ENCODE results near the gene TGFBR3.
"Not testable (repeated sequence)": the region's sequence is repeated elsewhere in the genome, so short reads cannot be mapped to it uniquely, and the experiment has no call there.

TGFBR3 gene

DNA sequence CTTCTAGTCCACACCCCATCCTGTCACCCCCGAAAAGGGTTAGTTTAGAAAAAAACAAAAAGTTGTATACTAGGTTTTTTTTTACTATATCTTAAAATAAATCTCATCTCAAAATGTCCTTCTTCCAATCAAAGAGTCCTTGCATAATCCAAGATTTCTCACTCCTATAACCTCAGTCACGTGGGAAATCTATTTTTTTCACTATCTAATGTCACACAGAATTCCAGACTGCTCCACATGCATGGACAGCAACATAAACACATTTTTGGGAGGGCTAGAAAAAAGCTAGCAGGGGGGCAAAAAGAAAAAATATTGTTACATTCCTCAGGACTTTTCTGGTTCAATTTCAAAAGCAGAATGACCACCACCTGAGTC is 39.3 kb downstream of the TGFBR3 start:
- DNase-seq, result no peak

DNA sequence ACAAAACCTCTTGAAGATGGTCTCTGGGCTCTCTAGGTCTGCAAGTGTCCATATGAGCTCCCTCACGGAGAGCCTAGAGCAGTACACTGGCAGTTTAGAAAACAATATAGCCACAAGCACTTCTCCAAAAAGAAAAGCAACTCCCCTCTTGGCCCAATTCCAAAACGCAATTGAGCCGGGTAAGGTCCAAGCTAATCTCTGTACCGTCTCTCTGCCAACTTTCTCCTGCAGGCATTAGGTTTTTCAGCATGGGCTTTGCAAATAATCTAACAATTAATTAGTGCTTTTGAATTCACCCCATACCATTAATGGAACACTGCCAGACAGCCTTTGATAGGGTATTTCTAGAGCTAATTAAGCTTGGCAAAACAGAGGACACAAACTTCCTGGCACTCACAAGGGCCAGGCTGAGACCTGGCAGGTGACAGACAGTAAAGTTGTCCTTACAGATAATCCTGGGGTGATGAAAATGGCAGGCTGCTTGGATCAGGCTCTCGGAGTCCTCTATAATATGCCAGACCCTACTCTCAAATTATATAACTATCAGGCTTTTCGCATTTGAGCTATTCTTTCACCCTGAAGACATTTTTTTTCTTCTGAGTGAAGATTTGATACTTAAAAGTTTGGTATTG is 39.8 kb downstream of the TGFBR3 start:
- DNase-seq, result peak; percentile 65

DNA sequence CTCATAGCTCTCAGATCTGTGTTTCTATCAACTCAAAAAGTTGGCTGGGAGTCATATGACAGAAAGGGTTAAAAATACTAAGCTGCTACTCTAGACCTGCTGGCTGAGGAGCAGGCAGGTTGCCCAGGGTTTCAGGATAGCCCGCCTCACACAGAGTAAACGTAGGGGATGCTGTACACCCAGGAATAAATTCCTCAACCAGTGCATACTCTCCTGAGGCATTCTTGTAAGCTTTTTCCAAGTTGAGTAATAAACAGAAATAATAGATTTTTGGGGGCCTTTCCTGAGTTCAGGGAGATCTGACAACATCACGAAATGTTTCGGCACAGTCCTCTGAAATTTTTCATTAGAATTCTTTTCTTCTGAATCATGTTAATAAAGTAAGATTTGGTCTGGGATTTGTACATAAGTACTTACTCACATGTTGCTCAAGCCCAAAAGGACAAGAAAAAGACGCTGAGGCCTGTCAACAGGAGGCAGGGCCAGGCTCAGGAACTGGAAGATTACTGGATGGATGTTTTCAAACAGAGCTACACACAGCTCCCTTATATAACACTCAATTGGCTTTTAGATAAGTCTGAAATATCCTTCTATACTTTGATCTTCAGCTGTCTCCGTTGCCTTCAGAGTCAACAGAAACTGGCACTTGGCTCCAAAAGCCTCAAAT is 41.0 kb downstream of the TGFBR3 start:
- DNase-seq, result no peak

DNA sequence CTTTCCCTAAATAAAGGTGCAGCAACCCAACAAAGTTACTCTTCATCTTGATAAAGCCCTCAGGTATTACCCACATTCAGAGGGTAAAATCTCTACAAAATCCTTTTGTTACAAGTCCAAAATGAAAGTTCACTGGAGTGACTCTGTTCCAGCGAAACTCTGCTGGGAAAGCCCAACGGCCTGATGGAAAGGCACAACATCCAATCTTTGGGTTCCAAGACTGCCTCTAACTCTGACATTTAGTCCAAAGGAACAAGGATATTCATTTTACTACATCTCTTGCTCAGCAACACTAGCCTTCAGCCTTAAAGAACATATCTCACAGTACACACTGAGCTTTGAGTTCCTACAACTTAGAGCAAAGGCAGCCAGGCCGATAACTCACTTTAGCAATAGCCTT is 42.1 kb downstream of the TGFBR3 start:
- no peak for DNase-seq

DNA sequence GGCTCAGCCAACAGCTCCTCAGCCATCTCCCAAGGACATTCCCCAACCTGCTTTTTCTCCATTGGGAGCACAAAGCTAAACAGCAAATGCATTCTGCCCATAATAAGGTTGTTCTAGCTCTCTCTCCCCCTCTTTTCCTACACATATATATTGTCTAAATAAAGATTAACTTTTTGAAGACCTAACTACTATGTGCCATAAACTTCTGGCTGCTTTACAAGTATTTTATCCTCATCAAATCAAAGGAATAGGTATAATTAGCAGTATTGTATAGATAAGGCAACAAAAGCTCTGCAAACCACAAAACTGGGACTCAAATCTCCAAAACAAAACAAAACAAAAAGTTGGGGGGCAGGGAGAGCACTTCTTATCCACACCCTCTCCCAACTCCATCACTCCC is 43.4 kb downstream of the TGFBR3 start:
- DNase-seq, result no peak

DNA sequence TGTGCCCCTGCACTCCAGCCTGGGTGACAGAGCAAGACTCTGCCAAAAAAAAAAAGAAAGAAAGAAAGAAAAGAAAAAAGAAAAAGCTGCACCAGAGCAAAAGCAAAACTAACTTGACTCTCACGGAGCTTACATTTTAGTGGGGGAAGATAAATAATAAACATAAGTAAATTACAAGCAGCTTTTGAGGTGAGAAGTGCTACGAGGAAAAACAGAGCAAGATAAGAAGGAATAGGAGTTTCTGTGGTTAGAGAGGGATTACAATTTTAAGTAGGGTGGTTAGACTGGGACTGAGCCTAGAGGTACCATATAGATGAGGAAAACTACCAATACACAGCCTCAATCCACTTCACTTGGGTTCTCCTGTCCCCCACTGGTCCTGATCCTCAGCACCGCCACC is 43.9 kb downstream of the TGFBR3 start:
- DNase-seq, result no peak

DNA sequence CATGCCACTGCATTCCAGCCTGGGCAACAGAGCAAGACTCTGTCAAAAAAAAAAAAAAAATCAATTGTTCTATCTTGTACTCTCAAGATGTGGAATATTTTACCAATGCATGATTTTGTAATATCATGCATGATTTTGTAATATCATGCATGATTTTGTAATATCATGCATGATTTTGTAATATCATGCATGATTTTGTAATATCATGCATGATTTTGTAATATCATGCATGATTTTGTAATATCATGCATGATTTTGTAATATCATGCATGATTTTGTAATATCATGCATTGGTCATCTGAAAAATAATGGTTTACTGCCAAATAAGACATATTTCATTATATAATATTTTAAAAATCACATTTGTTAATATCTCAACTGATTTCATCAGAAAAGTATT is 45.7 kb downstream of the TGFBR3 start:
- not testable (repeated sequence) for DNase-seq

DNA sequence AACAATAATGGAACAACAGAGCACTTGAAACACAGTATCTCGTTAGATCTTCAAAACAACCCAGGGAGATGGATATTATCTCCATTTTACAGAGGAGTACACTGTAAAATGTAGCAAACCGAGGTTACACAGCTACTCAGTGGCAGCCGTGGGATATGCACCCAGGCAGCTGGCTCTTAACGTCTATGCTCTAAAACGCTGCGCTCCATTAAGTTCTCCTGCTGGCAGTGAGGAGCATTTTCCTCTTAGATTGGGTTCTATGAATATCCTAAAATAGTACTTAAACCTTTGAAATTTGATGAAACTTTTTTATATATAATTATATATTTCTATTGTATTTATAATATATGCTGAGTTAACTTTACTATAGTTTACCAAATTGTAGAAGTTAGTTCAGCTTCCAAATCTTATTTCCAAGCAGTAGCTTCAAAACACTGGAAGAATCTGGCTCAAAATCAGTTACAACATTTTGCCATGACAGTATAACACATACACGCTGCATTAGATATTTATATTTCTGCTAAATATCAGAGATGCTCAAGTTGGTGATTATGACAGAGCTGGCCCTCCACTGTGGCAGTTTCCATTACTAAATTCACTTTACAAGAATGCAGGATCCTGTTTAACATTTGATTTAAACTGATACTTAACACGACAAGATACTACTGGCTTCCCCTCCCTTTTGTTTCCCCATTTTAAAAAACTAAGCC is 49.5 kb downstream of the TGFBR3 start:
- DNase-seq, result peak; percentile 54

DNA sequence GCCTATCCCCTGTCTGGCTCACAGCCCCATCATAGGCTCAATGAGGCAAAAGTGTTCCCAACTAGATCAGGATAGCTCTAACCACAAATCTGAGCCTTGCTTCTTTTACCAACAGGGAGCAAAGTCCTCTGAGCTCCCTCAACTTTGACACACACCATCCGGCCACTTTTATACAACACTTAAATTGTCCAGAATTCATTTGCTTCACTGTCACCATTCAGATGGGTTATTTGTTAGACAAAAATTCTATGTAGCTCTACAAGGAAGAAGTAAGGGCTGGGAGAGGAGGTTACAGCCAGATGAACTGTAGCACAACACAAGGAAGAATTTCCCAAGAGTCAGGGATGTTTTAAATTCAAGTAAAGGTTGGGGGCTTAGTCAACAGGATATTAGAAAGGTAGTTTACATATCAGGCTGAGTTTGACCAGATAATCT is 50.8 kb downstream of the TGFBR3 start:
- DNase-seq, result no peak

DNA sequence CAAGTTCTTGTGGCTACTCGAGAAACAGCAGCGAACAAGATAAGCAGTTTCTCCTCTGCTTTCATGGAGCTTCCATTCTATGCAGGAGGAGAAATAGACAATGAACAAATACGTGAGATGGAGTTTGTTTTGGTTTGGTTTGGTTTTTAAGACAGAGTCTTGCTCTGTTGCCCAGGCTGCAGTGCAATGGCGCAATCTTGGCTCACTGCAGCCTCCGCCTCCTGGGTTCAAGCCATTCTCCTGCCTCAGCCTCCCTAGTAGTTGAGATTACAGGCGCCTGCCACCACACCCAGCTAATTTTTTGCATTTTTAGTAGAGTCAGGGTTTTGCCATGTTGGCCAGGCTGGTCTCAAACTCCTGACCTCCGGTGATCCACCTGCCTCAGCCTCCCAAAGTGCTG is 51.4 kb downstream of the TGFBR3 start:
- not testable (repeated sequence) for DNase-seq

DNA sequence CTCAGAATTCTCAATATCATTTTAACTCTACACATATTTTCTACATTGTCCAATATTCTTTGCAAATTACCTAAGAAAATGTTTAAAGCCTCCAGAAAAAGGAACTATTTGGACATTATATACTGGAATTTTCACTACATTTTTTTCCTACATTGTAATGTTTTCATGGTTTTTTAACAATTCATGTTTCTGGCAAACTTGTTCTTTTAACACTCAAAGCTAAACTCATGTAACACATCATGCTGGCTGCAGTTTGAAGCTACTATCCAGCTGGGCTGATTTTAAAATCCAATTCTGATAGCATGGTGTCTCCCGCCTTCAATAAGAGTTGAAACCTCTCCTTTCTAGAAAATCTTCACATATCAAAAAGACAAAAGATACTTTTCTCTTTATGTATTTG is 52.0 kb downstream of the TGFBR3 start:
- no peak for DNase-seq

DNA sequence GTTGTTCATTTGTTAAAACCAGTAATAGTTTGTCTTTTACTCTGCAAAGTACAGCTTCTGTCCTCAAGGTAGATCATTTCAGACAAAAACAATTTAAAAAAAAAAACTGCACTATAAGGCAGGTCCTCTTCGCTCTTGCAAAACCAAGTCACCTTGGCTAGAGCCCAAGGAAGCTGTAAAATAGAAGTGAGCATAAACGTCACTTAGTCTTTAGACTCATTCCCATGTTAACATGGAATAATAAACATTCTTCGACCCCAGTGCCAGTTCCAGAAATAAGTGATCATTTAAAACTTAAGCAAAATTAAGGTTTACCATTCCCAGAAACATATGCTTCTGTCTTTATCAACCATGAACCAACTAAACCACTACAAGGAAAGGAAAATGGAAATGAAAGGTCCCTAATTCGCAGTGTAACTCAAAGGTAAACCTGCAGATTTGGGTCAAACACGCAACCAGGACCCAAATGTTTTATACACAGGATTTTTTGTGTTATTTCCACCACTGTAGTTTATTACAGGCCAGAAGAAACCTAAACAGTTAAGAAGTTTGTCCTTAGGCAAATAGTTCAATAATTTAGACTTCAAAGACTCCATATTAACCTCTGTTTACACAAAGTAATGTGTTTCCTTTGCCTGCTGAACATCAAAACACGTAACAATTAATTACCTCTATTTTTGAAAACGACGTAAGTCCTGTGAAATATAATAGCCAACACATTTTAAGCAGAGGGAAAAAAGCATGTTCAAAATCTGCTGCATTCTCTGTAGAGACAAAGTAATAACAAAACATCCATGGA is 54.6 kb downstream of the TGFBR3 start:
- DNase-seq, result no peak

DNA sequence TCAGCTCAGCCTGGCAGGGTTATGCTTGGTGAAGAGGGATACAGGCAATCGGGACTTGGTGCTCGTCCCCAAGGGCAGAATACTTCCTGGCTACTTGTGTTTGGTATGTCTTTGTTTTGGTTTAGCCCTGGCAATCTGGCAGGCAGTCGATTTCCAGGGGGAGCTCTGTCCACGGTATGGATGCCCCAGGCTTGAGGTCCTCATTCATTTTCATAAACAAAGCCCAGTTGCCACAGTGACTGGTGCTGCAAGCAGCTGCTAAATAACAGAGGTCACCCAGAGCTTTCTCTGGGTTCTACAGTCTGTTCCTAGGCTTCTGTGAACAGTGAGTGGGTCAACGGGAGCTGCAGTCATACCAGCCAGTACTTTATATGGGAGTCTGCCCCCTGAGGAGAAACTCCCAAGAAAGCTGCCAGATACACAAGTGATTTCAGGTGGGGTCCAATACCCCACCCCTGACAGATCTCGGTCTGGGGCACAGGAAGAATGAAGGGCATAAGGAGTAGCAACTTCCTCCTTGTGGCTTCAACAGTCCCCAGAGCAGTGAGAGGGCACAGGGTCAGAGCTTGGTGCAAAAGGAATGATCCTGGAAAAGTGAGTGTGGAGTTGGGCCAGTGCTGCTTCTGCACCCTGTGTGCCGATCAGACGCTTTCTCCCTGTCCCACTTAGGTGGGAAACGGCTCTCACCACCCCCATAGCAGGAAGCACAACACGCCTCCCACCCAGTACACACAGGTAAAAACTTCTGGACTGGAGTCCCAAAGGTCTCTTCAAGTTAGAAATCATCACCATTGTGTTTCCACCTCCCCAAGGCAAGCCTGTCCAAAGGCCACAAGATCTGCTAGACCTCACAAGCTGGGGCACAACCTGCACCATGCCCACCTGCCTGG is 55.5 kb downstream of the TGFBR3 start:
- DNase-seq, result no peak

DNA sequence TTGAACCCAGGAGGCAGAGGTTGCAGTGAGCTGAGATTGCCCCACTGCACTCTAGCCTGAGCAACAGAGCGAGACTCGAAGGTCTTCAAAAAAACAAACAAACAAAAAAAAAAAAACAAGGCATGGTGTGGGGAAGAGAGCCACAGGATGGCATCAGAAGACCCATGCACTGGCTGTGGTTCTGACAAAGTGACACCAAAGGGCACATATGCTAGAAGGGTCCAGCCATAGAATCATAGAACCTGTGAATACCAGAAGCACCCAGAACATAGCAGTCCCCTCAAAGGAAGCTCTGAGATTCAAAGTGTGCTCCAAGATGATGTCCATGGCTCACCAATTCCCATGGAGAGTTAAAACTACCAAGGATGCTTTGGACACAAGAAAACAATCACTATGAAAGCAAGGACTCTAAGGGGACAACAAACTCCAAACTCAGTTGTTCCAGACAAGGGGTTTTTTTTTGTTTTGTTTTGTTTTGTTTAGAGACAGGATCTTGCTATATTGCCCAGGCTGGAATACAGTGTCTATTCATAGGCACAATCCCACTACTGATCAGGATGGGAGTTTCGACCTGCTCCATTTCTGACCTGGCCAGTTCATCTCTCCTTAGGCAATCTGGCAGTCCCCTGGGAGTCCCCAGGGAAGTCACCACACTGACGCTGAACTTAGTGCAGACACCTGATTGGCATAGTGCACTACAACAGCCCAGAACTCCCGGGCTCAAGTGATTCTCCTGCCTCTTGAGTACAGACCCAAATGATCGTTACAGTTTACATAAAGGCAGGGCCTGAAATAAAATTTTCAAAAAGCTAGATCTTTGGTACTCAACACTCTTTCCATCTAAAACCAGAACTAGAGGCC is 56.4 kb downstream of the TGFBR3 start:
- DNase-seq, result no peak

DNA sequence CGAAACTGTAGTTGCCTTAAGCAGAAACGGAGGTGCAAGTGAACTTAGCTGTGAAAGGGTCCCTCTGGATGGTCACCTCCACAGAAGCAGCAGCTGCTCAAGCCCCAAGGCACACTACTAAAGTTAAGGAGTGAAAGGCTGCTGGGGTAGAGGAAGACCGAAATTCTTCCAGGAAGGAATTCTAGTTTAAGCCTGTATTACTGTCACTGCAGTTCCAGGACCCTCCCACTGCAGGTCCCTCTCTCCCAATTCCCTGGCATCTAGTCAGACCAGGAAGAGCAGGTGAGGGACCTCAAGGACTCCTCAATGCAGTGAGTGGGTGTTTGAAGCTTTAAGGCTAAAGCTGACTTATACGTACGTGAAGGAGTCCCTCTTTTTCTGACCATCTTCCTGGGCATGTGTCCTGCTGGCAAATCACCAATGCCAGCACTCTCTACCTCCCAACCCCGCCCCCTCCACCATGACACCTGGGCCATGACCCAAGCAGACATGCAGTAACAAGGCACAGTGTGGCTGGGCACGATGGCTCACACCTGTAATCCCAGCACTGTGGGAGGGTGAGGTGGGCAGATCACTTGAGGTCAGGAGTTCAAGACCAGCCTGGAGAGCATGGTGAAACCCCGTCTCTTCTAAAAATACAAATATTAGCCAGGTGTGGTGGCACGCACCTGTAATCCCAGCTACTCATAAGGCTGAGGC is 57.2 kb downstream of the TGFBR3 start:
- no peak for DNase-seq

DNA sequence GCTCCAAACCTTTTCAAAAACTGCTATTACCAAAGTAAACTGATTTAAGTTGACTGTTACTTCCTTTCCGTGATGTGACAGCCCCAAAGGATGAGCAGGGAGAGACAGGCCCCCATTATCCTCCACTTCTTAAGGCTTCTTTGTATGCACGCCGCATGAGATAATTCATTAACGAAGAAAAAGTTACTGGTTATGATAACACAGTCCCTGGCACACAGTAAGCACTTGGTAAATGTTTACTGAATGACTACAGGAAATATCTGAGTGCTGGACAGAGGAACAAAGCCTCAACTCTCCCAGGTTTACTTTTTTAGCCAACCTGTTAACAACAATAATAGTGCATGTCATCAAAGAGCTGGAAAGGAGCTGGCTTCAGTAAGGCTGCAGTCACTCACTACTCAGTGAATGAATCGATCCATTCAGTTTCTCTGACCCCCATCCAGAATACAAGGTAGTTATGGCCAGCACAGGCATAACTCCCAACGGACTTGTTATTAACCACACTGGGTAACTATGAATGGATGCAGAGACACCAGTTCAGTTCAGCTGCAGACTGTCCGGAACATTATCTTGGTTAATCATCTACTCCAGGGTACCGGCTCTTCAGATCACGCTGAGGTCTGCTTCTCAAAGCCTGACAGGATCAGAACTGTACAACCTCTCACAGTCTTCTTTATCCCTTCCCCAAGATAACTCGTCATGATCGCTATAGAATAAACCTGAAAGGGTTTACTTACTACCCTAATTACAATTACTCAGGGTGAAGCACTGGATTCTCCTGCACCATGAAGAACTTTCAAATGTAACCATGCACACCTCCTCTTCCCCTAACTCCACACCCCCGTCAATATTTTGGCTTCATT is 58.3 kb downstream of the TGFBR3 start:
- no peak for DNase-seq

DNA sequence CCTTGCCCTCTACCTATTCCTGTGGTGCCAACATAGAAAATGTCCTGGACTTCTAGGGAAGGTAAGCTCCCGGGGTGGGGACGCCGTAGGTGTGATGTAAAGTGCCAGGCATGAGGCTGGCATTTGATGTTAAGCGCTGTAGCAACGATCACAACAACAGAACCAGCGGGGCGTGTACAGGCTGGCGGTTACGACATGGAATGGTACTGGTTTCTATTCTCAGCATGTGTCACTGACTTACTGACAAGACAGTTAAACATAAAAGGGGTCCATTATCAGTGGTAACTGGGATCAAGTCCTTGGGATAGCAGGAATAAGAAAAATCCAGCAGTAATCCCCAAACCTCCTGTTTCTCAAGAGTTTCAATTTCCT is 58.9 kb downstream of the TGFBR3 start:
- DNase-seq, result no peak

DNA sequence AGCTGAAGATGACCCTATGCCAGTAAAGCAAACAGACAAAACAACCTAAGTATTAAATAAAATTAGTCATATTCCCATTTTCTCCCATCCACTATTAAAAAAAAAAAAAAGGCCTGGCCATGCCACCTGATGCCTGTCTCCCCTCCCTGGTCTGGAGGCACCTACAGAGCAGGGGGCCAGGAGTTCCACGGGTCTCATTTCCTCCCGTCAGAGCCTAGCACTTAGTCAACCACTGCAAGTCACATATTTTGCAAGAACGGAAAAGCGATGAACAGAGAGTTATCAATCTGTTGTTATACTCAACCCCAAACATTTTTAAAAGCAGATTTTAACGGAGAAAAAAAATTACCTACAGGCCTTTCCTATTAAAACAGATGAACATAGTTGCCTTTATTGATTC is 59.3 kb downstream of the TGFBR3 start:
- DNase-seq, result no peak

DNA sequence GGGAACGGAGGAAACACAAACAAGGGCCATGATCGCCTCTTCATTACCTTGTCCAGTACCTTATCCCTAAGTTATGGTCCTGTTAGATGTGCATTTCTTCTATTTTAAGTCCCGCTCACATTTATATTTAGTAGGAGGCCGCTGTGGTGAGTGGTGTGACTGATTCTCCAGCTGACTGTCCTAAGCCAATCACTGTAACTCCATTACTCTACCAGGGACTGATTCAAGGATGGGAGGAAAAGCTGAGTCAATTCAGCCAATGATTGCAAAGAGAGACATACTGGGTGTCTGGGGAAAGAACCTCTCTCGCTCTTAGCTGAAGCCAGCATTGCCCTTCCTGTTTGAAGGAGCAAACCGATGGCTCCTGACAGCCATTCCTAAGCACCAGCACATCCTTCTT is 59.7 kb downstream of the TGFBR3 start:
- no peak for DNase-seq

All from NCI-H1694 treated with DMSO at 0.1 percent for 48 hours (cell line).